ENCODE data around the gene C1QTNF2. TPM values are rescaled to one million over a fixed set of nuclear protein-coding genes. Genes with fewer than 3 reads are reported as not detected.

The C1QTNF2 gene
- total RNA-seq, 2 experiments from 2014 or later: not detected

GRCh38 chr5:160360310-160360709 is 10.1 kb downstream of the C1QTNF2 start:
- Mint-ChIP-seq H3K36me3 (no peaks in the 10 kb centered on the region), H3K9me3 (no peaks in the 10 kb centered on the region), H3K4me3 (no peak overlapping the region), H3K27me3 (peaks cover 10% of the 10 kb centered on the region), H3K4me1 (no peaks in the 10 kb centered on the region), H3K27ac (no peak overlapping the region)
- DNase-seq: no peak

- H3K36me3 Mint-ChIP-seq: no peaks in the 10 kb centered on the region
- H3K27ac Mint-ChIP-seq: no peak overlapping the region
- no peaks in the 10 kb centered on the region for H3K4me1 Mint-ChIP-seq
- no peaks in the 10 kb centered on the region for H3K9me3 Mint-ChIP-seq
- peaks cover 6% of the 10 kb centered on the region for H3K27me3 Mint-ChIP-seq
- H3K4me3 Mint-ChIP-seq: no peak overlapping the region
- DNase-seq: no peak
These were observed 10.6 kb downstream of the C1QTNF2 start for GRCh38 chr5:160359816-160360215.

GRCh38 chr5:160359242-160359641 is 11.2 kb downstream of the C1QTNF2 start:
- H3K4me3 Mint-ChIP-seq: no peak overlapping the region
- H3K4me1 Mint-ChIP-seq: no peaks in the 10 kb centered on the region
- no peaks in the 10 kb centered on the region for H3K36me3 Mint-ChIP-seq
- no peak for DNase-seq
- no peak overlapping the region for H3K27ac Mint-ChIP-seq
- no peaks in the 10 kb centered on the region for H3K9me3 Mint-ChIP-seq
- peaks cover 6% of the 10 kb centered on the region for H3K27me3 Mint-ChIP-seq

GRCh38 chr5:160357861-160358411 is 12.5 kb downstream of the C1QTNF2 start:
- Mint-ChIP-seq H3K27me3 (peaks cover 6% of the 10 kb centered on the region), H3K9me3 (no peaks in the 10 kb centered on the region), H3K27ac (no peak overlapping the region), H3K4me1 (no peaks in the 10 kb centered on the region), H3K4me3 (no peak overlapping the region), H3K36me3 (no peaks in the 10 kb centered on the region)
- DNase-seq: no peak

- Mint-ChIP-seq H3K4me3 (no peak overlapping the region), H3K9me3 (no peaks in the 10 kb centered on the region), H3K27ac (no peak overlapping the region), H3K36me3 (no peaks in the 10 kb centered on the region), H3K4me1 (no peaks in the 10 kb centered on the region), H3K27me3 (peaks cover 6% of the 10 kb centered on the region)
- DNase-seq: no peak
These were observed 13.0 kb downstream of the C1QTNF2 start for GRCh38 chr5:160357394-160357793.

- Mint-ChIP-seq H3K9me3 (no peaks in the 10 kb centered on the region), H3K4me1 (no peaks in the 10 kb centered on the region), H3K36me3 (no peaks in the 10 kb centered on the region), H3K4me3 (no peak overlapping the region), H3K27ac (peak overlapping the region; percentile 11), H3K27me3 (peaks cover 6% of the 10 kb centered on the region)
- no peak for DNase-seq
These were observed 13.7 kb downstream of the C1QTNF2 start for GRCh38 chr5:160356550-160357347.

- no peaks in the 10 kb centered on the region for H3K4me1 Mint-ChIP-seq
These were observed 15.8 kb downstream of the C1QTNF2 start for GRCh38 chr5:160354666-160355065.

GRCh38 chr5:160353379-160353778 is 17.0 kb downstream of the C1QTNF2 start:
- Mint-ChIP-seq H3K36me3 (no peaks in the 10 kb centered on the region), H3K27me3 (no peaks in the 10 kb centered on the region), H3K9me3 (no peaks in the 10 kb centered on the region), H3K4me3 (no peak overlapping the region), H3K4me1 (no peaks in the 10 kb centered on the region), H3K27ac (no peak overlapping the region)
- DNase-seq: no peak

More at GRCh38 chr5:160354666-160355065, 15.8 kb downstream of the C1QTNF2 start:
- H3K27me3 Mint-ChIP-seq: no peaks in the 10 kb centered on the region
- H3K9me3 Mint-ChIP-seq: no peaks in the 10 kb centered on the region
- H3K36me3 Mint-ChIP-seq: no peaks in the 10 kb centered on the region
- H3K27ac Mint-ChIP-seq: no peak overlapping the region
- no peak overlapping the region for H3K4me3 Mint-ChIP-seq
- no peak for DNase-seq

GRCh38 chr5:160352308-160352707 is 18.1 kb downstream of the C1QTNF2 start:
- H3K27me3 Mint-ChIP-seq: no peaks in the 10 kb centered on the region
- no peaks in the 10 kb centered on the region for H3K4me1 Mint-ChIP-seq
- H3K27ac Mint-ChIP-seq: no peak overlapping the region
- H3K9me3 Mint-ChIP-seq: no peaks in the 10 kb centered on the region
- no peak overlapping the region for H3K4me3 Mint-ChIP-seq
- H3K36me3 Mint-ChIP-seq: no peaks in the 10 kb centered on the region
- DNase-seq: no peak

GRCh38 chr5:160349935-160350303 is 20.5 kb downstream of the C1QTNF2 start:
- H3K27ac Mint-ChIP-seq: no peak overlapping the region
- no peaks in the 10 kb centered on the region for H3K27me3 Mint-ChIP-seq
- H3K4me3 Mint-ChIP-seq: no peak overlapping the region
- no peaks in the 10 kb centered on the region for H3K4me1 Mint-ChIP-seq
- H3K36me3 Mint-ChIP-seq: no peaks in the 10 kb centered on the region
- H3K9me3 Mint-ChIP-seq: no peaks in the 10 kb centered on the region
- no peak for DNase-seq

GRCh38 chr5:160349249-160349934 is 21.0 kb downstream of the C1QTNF2 start:
- Mint-ChIP-seq H3K36me3 (no peaks in the 10 kb centered on the region), H3K27ac (no peak overlapping the region), H3K4me3 (no peak overlapping the region), H3K27me3 (no peaks in the 10 kb centered on the region), H3K9me3 (no peaks in the 10 kb centered on the region), H3K4me1 (no peaks in the 10 kb centered on the region)
- DNase-seq: no peak

GRCh38 chr5:160348080-160348479 is 22.3 kb downstream of the C1QTNF2 start:
- Mint-ChIP-seq H3K9me3 (no peaks in the 10 kb centered on the region), H3K27me3 (no peaks in the 10 kb centered on the region), H3K4me3 (no peak overlapping the region), H3K27ac (no peak overlapping the region), H3K36me3 (no peaks in the 10 kb centered on the region), H3K4me1 (no peaks in the 10 kb centered on the region)
- no peak for DNase-seq

GRCh38 chr5:160347448-160347847 is 23.0 kb downstream of the C1QTNF2 start:
- no peak for DNase-seq
- H3K4me3 Mint-ChIP-seq: no peak overlapping the region
- no peaks in the 10 kb centered on the region for H3K4me1 Mint-ChIP-seq
- H3K27ac Mint-ChIP-seq: no peak overlapping the region
- H3K27me3 Mint-ChIP-seq: no peaks in the 10 kb centered on the region
- no peaks in the 10 kb centered on the region for H3K36me3 Mint-ChIP-seq
- H3K9me3 Mint-ChIP-seq: no peaks in the 10 kb centered on the region

- H3K27ac Mint-ChIP-seq: no peak overlapping the region
- H3K9me3 Mint-ChIP-seq: no peaks in the 10 kb centered on the region
- DNase-seq: no peak
- H3K36me3 Mint-ChIP-seq: no peaks in the 10 kb centered on the region
- H3K27me3 Mint-ChIP-seq: no peaks in the 10 kb centered on the region
- no peak overlapping the region for H3K4me3 Mint-ChIP-seq
- no peaks in the 10 kb centered on the region for H3K4me1 Mint-ChIP-seq
These were observed 27.9 kb downstream of the C1QTNF2 start for GRCh38 chr5:160342413-160342941.

GRCh38 chr5:160341309-160341870 is 29.0 kb downstream of the C1QTNF2 start:
- no peak for DNase-seq
- no peak overlapping the region for H3K27ac Mint-ChIP-seq
- no peaks in the 10 kb centered on the region for H3K9me3 Mint-ChIP-seq
- H3K4me3 Mint-ChIP-seq: no peak overlapping the region
- no peaks in the 10 kb centered on the region for H3K27me3 Mint-ChIP-seq
- no peaks in the 10 kb centered on the region for H3K4me1 Mint-ChIP-seq
- H3K36me3 Mint-ChIP-seq: no peaks in the 10 kb centered on the region
